Activated T-cell treated with anti-CD3 and anti-CD28 coated beads for 24 hours (primary cell): ENCODE results near the gene CBARP.

Experiments used
- DNase-seq: peaks from one replicate; pipeline ENCODE4 v3.0.0-alpha.2; 2020; ENCODE audit warnings: low read depth

The CBARP gene

GRCh38 chr19:1265615-1266128 lies 27.9 kb upstream of the CBARP start:
- no peak for DNase-seq

GRCh38 chr19:1264801-1265614 lies 27.2 kb upstream of the CBARP start:
- DNase-seq = no peak

GRCh38 chr19:1263188-1263587 lies 25.4 kb upstream of the CBARP start:
- DNase-seq = no peak

GRCh38 chr19:1262623-1263123 lies 24.9 kb upstream of the CBARP start:
- DNase-seq = no peak

- DNase-seq = no peak
These were observed 24.2 kb upstream of the CBARP start for GRCh38 chr19:1261798-1262622.

- DNase-seq = no peak
These were observed 23.7 kb upstream of the CBARP start for GRCh38 chr19:1261538-1261797.

GRCh38 chr19:1260749-1261537 lies 23.1 kb upstream of the CBARP start:
- DNase-seq = peak; percentile 96

- DNase-seq = no peak
These were observed 22.3 kb upstream of the CBARP start for GRCh38 chr19:1259876-1260748.

GRCh38 chr19:1259206-1259875 lies 21.5 kb upstream of the CBARP start:
- DNase-seq = no peak

GRCh38 chr19:1258707-1259205 lies 21.0 kb upstream of the CBARP start:
- no peak for DNase-seq

GRCh38 chr19:1258163-1258492 lies 20.3 kb upstream of the CBARP start:
- DNase-seq = no peak

GRCh38 chr19:1257475-1258162 lies 19.8 kb upstream of the CBARP start:
- no peak for DNase-seq

- DNase-seq = no peak
These were observed 19.1 kb upstream of the CBARP start for GRCh38 chr19:1256646-1257474.

GRCh38 chr19:1255186-1256161 lies 17.7 kb upstream of the CBARP start:
- no peak for DNase-seq

- DNase-seq = no peak
These were observed 16.9 kb upstream of the CBARP start for GRCh38 chr19:1254530-1255185.

- no peak for DNase-seq
These were observed 16.3 kb upstream of the CBARP start for GRCh38 chr19:1254081-1254527.

GRCh38 chr19:1253514-1254080 lies 15.8 kb upstream of the CBARP start:
- DNase-seq = no peak
